ENCODE data around the gene SOX10.

Gene SOX10

GRCh38 chr22:38016182-38017151 lies 32.1 kb upstream of the SOX10 start:
- no peak for DNase-seq

- no peak for DNase-seq
Observed at GRCh38 chr22:38014083-38014482, 29.7 kb upstream of the SOX10 start.

GRCh38 chr22:38012604-38013072 lies 28.3 kb upstream of the SOX10 start:
- no peak for DNase-seq

- no peak for DNase-seq
Observed at GRCh38 chr22:38009000-38009806, 24.8 kb upstream of the SOX10 start.

- no peak for DNase-seq
Observed at GRCh38 chr22:38007330-38007902, 23.1 kb upstream of the SOX10 start.

GRCh38 chr22:38006906-38007305 lies 22.6 kb upstream of the SOX10 start:
- DNase-seq: no peak

GRCh38 chr22:38005943-38006342 lies 21.6 kb upstream of the SOX10 start:
- no peak for DNase-seq

GRCh38 chr22:37999640-38000272 lies 15.4 kb upstream of the SOX10 start:
- no peak for DNase-seq

GRCh38 chr22:37999236-37999635 lies 14.9 kb upstream of the SOX10 start:
- DNase-seq: no peak

GRCh38 chr22:37998543-37998942 lies 14.2 kb upstream of the SOX10 start:
- no peak for DNase-seq

GRCh38 chr22:37996515-37997246 lies 12.3 kb upstream of the SOX10 start:
- peak; percentile 15 for DNase-seq

- DNase-seq: peak; percentile 8
Observed at GRCh38 chr22:37996079-37996478, 11.7 kb upstream of the SOX10 start.

GRCh38 chr22:37995460-37995859 lies 11.1 kb upstream of the SOX10 start:
- DNase-seq: no peak

GRCh38 chr22:37994982-37995381 lies 10.6 kb upstream of the SOX10 start:
- no peak for DNase-seq

- no peak for DNase-seq
Observed at GRCh38 chr22:37994049-37994448, 9.7 kb upstream of the SOX10 start.

GRCh38 chr22:37991731-37992442 lies 7.5 kb upstream of the SOX10 start:
- no peak for DNase-seq

- DNase-seq: no peak
Observed at GRCh38 chr22:37990862-37991261, 6.5 kb upstream of the SOX10 start.

- no peak for DNase-seq
Observed at GRCh38 chr22:37990301-37990700, 5.9 kb upstream of the SOX10 start.

- no peak for DNase-seq
Observed at GRCh38 chr22:37989146-37990045, 5.0 kb upstream of the SOX10 start.

- DNase-seq: no peak
Observed at GRCh38 chr22:37986371-37986770, 2.0 kb upstream of the SOX10 start.
